Placental pericyte (primary cell): Measurements from ENCODE around the gene PRAMEF1. TPM values are rescaled to one million over a fixed set of nuclear protein-coding genes. Genes with fewer than 3 reads are reported as not detected.

Experiments
- total RNA-seq: library from RNA; depleted of rRNA; stranded (reverse); fragments of >200 nt; gene quantifications from 2 replicates; pipeline ENCODE4 v1.2.3, GENCODE V29; 2012

Gene PRAMEF1, protein sequence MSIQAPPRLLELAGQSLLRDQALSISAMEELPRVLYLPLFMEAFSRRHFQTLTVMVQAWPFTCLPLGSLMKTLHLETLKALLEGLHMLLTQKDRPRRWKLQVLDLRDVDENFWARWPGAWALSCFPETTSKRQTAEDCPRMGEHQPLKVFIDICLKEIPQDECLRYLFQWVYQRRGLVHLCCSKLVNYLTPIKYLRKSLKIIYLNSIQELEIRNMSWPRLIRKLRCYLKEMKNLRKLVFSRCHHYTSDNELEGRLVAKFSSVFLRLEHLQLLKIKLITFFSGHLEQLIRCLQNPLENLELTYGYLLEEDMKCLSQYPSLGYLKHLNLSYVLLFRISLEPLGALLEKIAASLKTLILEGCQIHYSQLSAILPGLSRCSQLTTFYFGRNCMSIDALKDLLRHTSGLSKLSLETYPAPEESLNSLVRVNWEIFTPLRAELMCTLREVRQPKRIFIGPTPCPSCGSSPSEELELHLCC
- total RNA-seq = not detected in 2 replicates

DNA sequence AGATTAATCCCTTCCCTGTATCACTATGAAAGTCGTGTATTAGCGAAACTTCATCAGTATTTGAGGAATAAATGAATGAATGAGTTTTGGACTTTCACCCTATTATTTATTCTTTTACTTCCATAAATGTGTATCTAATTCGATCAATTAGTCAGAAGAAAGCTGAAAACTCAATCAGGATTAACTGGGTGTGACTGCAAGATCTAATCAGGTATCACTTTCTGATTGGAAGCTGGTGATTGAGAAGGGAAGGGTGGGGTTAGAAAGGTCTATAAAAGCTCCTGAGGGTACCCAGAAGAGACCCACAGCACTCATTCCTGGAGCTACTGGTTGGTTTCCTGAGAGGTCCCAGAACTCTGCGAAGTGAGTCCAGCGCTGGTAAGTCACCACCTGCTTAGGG lies at the start of gene PRAMEF1:
TSS of gene PRAMEF1 (plus strand) at position 301 of the 400 bp plus-strand sequence. CDS start 1,831 bp downstream, outside the sequence.

GRCh38 chr1:12745992-12746323 lies 45.2 kb upstream of the PRAMEF1 start, which contains the start of gene CFAP107:
CFAP107 (plus strand) TSS chr1:12746200; CDS start chr1:12746431, 231 bp downstream.

DNA sequence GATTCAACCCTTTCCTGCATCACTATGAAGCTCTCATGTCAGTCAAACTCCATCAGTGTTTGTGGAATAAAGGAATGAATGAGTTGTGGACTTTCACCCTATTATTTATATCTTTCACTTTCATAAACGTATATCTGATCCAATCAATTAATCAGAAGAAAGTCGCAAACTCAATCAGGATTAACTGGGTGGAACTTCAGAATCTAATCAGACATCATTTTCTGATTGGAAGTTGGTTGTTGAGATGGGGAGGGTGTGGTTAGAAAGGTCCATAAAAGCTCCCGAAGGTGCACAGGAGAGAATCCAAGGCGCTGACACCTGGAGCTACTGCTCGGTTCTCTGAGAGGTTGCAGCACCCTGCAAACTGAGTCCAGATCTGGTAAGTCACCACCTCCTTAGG lies 17.8 kb upstream of the PRAMEF1 start, which contains the start of gene PRAMEF12:
TSS of gene PRAMEF12 (plus strand) at position 301 of the 400 bp plus-strand sequence. CDS start 1,130 bp downstream, outside the sequence.

DNA sequence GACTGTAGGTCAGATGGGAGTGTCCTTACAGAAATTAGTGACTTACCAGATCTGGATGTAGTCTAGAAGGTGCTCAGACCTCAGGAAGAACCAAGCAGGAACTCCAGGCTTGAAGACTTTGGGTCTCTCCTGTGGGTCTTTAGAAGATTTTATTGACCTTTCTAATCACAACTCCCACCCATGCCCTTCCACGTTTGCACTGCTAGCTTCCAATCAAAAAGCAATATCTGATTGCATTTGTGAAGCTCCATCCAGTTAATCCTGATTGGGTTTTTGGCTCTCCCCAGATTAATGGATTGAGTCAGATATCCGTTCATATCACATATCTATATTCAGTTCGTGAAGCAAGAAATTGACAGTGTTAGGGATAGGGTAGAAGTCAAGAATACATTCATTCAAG lies 40.1 kb downstream of the PRAMEF1 start, which contains the start of gene PRAMEF11:
TSS of gene PRAMEF11 (minus strand) at position 101 of the 400 bp plus-strand sequence. CDS start 2,621 bp downstream, outside the sequence.

Other genes starting within 250 kb of the PRAMEF1 start
- gene DHRS3, start 173.2 kb upstream of the PRAMEF1 start, total RNA-seq = 57.0 and 192 TPM in 2 replicates
- gene AADACL4, start 147.3 kb upstream of the PRAMEF1 start, total RNA-seq = not detected in 2 replicates
- gene AADACL3, start 75.3 kb upstream of the PRAMEF1 start, total RNA-seq = not detected in 2 replicates
- not detected in 2 replicates for gene CFAP107, start 45.2 kb upstream of the PRAMEF1 start, total RNA-seq
- not detected in 2 replicates for gene PRAMEF12, start 17.7 kb upstream of the PRAMEF1 start, total RNA-seq
- gene PRAMEF11, start 40.0 kb downstream of the PRAMEF1 start, total RNA-seq = not detected in 2 replicates
- not detected in 2 replicates for gene HNRNPCL1, start 57.3 kb downstream of the PRAMEF1 start, total RNA-seq
- gene PRAMEF2, start 65.7 kb downstream of the PRAMEF1 start, total RNA-seq = not detected in 2 replicates
- not detected in 2 replicates for gene PRAMEF4, start 94.8 kb downstream of the PRAMEF1 start, total RNA-seq
- not detected in 2 replicates for gene PRAMEF10, start 106.9 kb downstream of the PRAMEF1 start, total RNA-seq
- not detected in 2 replicates for gene PRAMEF7, start 125.2 kb downstream of the PRAMEF1 start, total RNA-seq
- gene PRAMEF6, start 156.2 kb downstream of the PRAMEF1 start, total RNA-seq = not detected in 2 replicates